ENCODE data around the gene SHCBP1. TPM values are rescaled to one million over a fixed set of nuclear protein-coding genes. Genes with fewer than 3 reads are reported as not detected.

The SHCBP1 gene
- total and polyA plus RNA-seq, 2 donors (not counting 1 experiment from before 2014, with no cell fraction given): 1.1 to 1.7 TPM

- TF ChIP-seq EZH2 (IDR thresholded peaks at IDR 0.05; ENCODE audit: borderline replicate concordance, insufficient read depth, low read depth, low read length, poor library complexity, severe bottlenecking): no peak
- TF ChIP-seq, protein P1, sequence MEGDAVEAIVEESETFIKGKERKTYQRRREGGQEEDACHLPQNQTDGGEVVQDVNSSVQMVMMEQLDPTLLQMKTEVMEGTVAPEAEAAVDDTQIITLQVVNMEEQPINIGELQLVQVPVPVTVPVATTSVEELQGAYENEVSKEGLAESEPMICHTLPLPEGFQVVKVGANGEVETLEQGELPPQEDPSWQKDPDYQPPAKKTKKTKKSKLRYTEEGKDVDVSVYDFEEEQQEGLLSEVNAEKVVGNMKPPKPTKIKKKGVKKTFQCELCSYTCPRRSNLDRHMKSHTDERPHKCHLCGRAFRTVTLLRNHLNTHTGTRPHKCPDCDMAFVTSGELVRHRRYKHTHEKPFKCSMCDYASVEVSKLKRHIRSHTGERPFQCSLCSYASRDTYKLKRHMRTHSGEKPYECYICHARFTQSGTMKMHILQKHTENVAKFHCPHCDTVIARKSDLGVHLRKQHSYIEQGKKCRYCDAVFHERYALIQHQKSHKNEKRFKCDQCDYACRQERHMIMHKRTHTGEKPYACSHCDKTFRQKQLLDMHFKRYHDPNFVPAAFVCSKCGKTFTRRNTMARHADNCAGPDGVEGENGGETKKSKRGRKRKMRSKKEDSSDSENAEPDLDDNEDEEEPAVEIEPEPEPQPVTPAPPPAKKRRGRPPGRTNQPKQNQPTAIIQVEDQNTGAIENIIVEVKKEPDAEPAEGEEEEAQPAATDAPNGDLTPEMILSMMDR (IDR thresholded peaks at IDR 0.05): no peak
- intact Hi-C loops (cut with micrococcal nuclease): no loop called here
- H3K27me3 ChIP-seq (replicated peaks in 1 of 4; ENCODE audit: control extremely low read depth in 1 of 4, control insufficient read depth in 3 of 4, insufficient read depth in 4 of 4, low read length in 3 of 4): no peaks in the 10 kb centered on the region
- no peaks in the 10 kb centered on the region for H4K20me1 ChIP-seq (ENCODE audit: control insufficient read depth, insufficient read depth, low read length, poor library complexity, severe bottlenecking)
- ATAC-seq (ENCODE audit: low read depth): no peak
- H3K27ac ChIP-seq (ENCODE audit: low read length in 2 of 2): no peak overlapping the region
- no peaks in the 10 kb centered on the region for H3K4me1 ChIP-seq (ENCODE audit: control insufficient read depth in 2 of 2, insufficient read depth in 2 of 2, low read length in 2 of 2)
- H2AFZ ChIP-seq (ENCODE audit: insufficient read depth, low read depth, low read length, poor library complexity, severe bottlenecking): no peak overlapping the region
- DNase-seq: no peak
- peaks cover 2 to 15% (median 5%) of the 10 kb centered on the region in 3 donors for H3K9me3 ChIP-seq (ENCODE audit: control extremely low read depth in 1 of 3, control insufficient read depth in 2 of 3, insufficient read depth in 1 of 3, low read length in 2 of 3)
- Mint-ChIP-seq H3K27ac (no peak overlapping the region), H3K27me3 (no peaks in the 10 kb centered on the region), H3K4me3 (no peak overlapping the region), H3K4me1 (no peaks in the 10 kb centered on the region), H3K9me3 (ENCODE audit: insufficient read depth) (peaks cover 9% of the 10 kb centered on the region)
- no peaks in the 10 kb centered on the region for H3K79me2 ChIP-seq (ENCODE audit: control insufficient read depth, insufficient read depth, low read length)
- peaks cover 0 to 2% of the 10 kb centered on the region in 2 experiments for H3K36me3 ChIP-seq (replicated peaks in 1 of 2; ENCODE audit: control extremely low read depth in 1 of 2, control insufficient read depth in 1 of 2, extremely low read depth in 1 of 2, insufficient read depth in 2 of 2, low read length in 1 of 2)
- no peak overlapping the region for H3K4me3 ChIP-seq (ENCODE audit: control extremely low read depth in 1 of 5, extremely low read depth in 1 of 5, insufficient read depth in 1 of 5, low read depth in 2 of 5, low read length in 4 of 5)
- POLR2A ChIA-PET: no interaction called here
- H3K4me2 ChIP-seq (replicated peaks; ENCODE audit: low read depth, low read length, poor library complexity, severe bottlenecking): no peak overlapping the region
- H3K9ac ChIP-seq (ENCODE audit: low read length): no peak overlapping the region
- CTCF ChIA-PET: interaction anchor here (0.6 kb wide), 1 partner anchor 867 kb away, joined by 3 read pairs; no protein-coding TSS in a partner anchor
These were observed 35.1 kb downstream of the SHCBP1 start for GRCh38 chr16:46586011-46586577.

DNA sequence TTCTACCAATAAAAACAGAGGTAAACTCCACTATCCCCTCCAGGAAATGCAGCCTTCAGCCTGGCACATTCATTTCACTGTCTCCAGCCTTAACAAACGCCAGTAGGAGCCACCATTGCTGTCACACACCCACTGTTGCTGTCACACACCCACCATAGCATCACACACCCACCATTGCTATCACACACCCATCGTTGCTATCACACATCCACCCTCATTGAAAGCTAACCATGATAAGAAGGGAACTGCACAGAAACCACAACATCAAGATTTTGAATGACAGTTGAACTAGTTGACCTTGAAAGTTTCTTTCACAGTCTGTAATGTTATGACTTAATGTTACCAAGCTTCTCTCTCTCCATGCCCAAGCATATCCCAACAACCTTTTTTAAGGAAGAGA lies 38.1 kb downstream of the SHCBP1 start:
- Mint-ChIP-seq H3K4me3 (no peak overlapping the region), H3K27me3 (no peaks in the 10 kb centered on the region), H3K4me1 (no peaks in the 10 kb centered on the region), H3K27ac (no peak overlapping the region), H3K9me3 (ENCODE audit: insufficient read depth) (peaks cover 7% of the 10 kb centered on the region)
- POLR2A ChIA-PET: no interaction called here
- TF ChIP-seq, protein P1 (IDR thresholded peaks at IDR 0.05): no peak
- TF ChIP-seq EZH2 (IDR thresholded peaks at IDR 0.05; ENCODE audit: borderline replicate concordance, insufficient read depth, low read depth, low read length, poor library complexity, severe bottlenecking): no peak
- Histone ChIP-seq H2AFZ (ENCODE audit: insufficient read depth, low read depth, low read length, poor library complexity, severe bottlenecking) (no peak overlapping the region), H3K79me2 (ENCODE audit: control insufficient read depth, insufficient read depth, low read length) (no peaks in the 10 kb centered on the region), H3K9ac (ENCODE audit: low read length) (no peak overlapping the region), H3K4me3 (ENCODE audit: control extremely low read depth in 1 of 5, extremely low read depth in 1 of 5, insufficient read depth in 1 of 5, low read depth in 2 of 5, low read length in 4 of 5) (no peak overlapping the region), H4K20me1 (ENCODE audit: control insufficient read depth, insufficient read depth, low read length, poor library complexity, severe bottlenecking) (no peaks in the 10 kb centered on the region), H3K4me2 (replicated peaks; ENCODE audit: low read depth, low read length, poor library complexity, severe bottlenecking) (no peak overlapping the region), H3K27me3 (replicated peaks in 1 of 4; ENCODE audit: control extremely low read depth in 1 of 4, control insufficient read depth in 3 of 4, insufficient read depth in 4 of 4, low read length in 3 of 4) (no peaks in the 10 kb centered on the region), H3K4me1 (ENCODE audit: control insufficient read depth in 2 of 2, insufficient read depth in 2 of 2, low read length in 2 of 2) (no peaks in the 10 kb centered on the region), H3K9me3 (ENCODE audit: control extremely low read depth in 1 of 3, control insufficient read depth in 2 of 3, insufficient read depth in 1 of 3, low read length in 2 of 3) (peaks cover 1 to 15% (median 5%) of the 10 kb centered on the region in 3 donors), H3K27ac (ENCODE audit: low read length in 2 of 2) (no peak overlapping the region), H3K36me3 (replicated peaks in 1 of 2; ENCODE audit: control extremely low read depth in 1 of 2, control insufficient read depth in 1 of 2, extremely low read depth in 1 of 2, insufficient read depth in 2 of 2, low read length in 1 of 2) (peaks cover 0 to 2% of the 10 kb centered on the region in 2 experiments)
- intact Hi-C loops (cut with micrococcal nuclease): no loop called here
- DNase-seq (no peak), ATAC-seq (ENCODE audit: low read depth) (no peak)
- 83% methylated on average over 1 of the region's 2 CpGs for WGBS (ENCODE audit: insufficient coverage)
- CTCF ChIA-PET: interaction anchor here (1.1 kb wide), 1 partner anchor 29 kb away, joined by 3 read pairs; no protein-coding TSS in a partner anchor
